ENCODE data around the gene RGS10. TPM values are rescaled to one million over a fixed set of nuclear protein-coding genes. Genes with fewer than 3 reads are reported as not detected.

The RGS10 gene
- total and polyA plus RNA-seq, 9 donors, result 34.1 to 60.7 (median 46.2) TPM

DNA sequence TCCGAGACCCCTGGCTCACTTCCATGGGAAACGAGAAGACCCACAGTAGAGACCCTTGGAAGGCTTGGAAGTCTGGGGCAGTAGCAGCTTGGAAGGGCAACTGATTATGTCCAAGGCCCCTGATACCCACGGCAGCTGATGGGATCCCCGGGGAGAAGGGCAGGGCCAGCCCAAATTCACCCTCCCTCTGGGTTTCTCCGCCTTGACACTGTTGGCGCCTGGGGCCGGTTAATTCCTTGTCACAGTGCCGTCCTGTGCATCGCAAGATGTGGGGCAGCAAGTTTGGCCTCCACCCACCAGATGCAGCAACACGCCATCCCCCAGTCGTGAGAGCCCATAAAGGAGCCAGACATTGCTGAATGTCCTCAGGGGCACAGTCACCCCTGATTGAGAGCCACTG lies 89.2 kb downstream of the RGS10 start:
- peaks cover 12% of the 10 kb centered on the region for H3K4me1 ChIP-seq (ENCODE audit: control insufficient read depth, insufficient read depth, low read length)
- H3K4me3 ChIP-seq (ENCODE audit: low read length), result no peak overlapping the region
- H3K9me3 ChIP-seq (replicated peaks; ENCODE audit: control insufficient read depth, low read depth, low read length), result no peaks in the 10 kb centered on the region
- no peaks in the 10 kb centered on the region for H3K27me3 ChIP-seq (ENCODE audit: control insufficient read depth, insufficient read depth, low read length)
- H3K36me3 ChIP-seq (ENCODE audit: control insufficient read depth, insufficient read depth, low read length), result peaks cover 36% of the 10 kb centered on the region
- H3K27ac ChIP-seq (ENCODE audit: low read length), result no peak overlapping the region
- no peak for DNase-seq
- WGBS (ENCODE audit: insufficient coverage), result 71% methylated on average over 10 of the region's 11 CpGs

DNA sequence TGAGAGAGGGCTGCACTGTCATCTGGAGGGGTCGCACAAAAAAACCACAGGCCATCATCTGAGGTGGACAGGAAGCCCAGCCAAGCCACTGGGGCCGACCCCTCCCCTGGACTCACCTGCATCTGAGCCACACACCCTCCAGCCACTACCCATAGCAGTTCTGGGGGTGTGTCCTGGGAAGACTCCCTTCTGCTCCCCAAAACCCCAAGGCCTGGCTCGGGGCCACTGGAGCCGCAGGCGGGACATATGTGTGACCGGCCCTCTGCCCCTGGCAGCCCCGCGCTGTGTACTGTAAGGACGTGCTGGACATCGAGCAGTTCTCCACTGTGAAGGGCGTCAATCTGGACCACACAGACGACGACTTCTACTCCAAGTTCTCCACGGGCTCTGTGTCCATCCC lies 90.1 kb downstream of the RGS10 start:
- no peak overlapping the region for H3K4me3 ChIP-seq (ENCODE audit: low read length)
- H3K36me3 ChIP-seq (ENCODE audit: control insufficient read depth, insufficient read depth, low read length), result peaks cover 45% of the 10 kb centered on the region
- no peaks in the 10 kb centered on the region for H3K27me3 ChIP-seq (ENCODE audit: control insufficient read depth, insufficient read depth, low read length)
- H3K9me3 ChIP-seq (replicated peaks; ENCODE audit: control insufficient read depth, low read depth, low read length), result no peaks in the 10 kb centered on the region
- no peak overlapping the region for H3K27ac ChIP-seq (ENCODE audit: low read length)
- DNase-seq, result no peak
- 92% methylated on average over 9 of the region's 14 CpGs for WGBS (ENCODE audit: insufficient coverage)
- peaks cover 16% of the 10 kb centered on the region for H3K4me1 ChIP-seq (ENCODE audit: control insufficient read depth, insufficient read depth, low read length)

DNA sequence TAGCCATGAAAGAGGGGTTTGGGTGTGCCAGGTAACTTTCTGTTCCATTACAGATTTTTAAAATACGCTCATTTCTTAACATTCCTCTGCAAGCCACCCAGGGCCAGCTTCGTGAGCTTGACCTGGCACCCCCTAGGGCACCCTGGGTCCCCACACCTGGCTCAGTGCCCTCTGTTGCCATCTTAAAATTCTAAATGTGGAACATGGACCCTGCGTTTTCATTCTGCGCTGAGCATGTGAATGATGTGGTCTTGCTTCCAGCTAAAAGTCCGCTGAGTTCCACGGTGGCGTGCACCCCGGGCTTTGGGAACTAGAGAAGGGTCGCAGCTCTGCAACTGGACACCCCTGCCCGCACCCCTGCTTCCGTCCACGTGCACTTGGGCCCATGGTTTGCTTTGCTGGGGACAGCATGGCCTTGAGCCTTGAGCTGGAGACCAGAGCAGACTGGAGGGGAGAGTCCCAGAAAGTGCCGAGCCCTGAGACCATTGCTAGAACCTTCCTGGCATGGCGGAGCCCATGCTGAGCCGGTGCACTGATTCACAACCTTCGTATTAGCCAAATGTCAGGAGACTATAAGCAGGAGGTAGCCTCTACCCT lies 91.1 kb downstream of the RGS10 start:
- 92% methylated on average over 11 of the region's 16 CpGs for WGBS (ENCODE audit: insufficient coverage)
- Histone ChIP-seq H3K9me3 (replicated peaks; ENCODE audit: control insufficient read depth, low read depth, low read length) (no peaks in the 10 kb centered on the region), H3K36me3 (ENCODE audit: control insufficient read depth, insufficient read depth, low read length) (peaks cover 49% of the 10 kb centered on the region)

DNA sequence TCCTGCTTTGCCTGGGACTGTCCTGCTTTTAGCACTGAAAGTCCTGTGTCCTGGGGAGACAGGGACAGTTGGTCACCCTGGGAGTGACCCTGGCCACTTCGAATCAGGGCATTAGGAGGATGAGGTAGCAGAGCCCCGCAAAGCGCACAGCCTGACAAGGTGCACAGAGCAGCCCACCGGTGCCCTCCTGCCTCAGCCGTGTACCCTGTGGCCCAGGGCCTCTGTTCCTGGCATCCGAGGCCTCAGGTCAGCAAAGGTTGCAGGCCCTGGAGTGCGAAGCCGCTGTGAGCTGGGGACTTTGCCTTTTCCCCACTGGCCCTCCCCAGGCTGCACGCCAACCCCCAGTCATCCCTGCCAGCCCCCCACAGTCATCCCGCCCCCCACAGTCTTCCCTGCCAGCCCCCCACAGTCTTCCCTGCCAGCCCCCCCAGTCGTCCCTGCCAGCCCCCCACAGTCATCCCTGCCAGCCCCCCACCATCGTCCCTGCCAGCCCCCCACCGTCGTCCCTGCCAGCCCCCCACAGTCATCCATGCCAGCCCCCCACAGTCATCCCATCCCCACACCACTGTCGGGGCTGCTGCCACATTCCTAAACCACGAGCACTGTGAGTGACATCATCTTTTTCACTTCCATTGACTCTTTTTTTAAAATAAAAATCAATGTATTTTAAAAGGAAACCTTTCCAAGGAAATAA lies 91.8 kb downstream of the RGS10 start:
- Histone ChIP-seq H3K27ac (ENCODE audit: low read length) (no peak overlapping the region), H3K36me3 (ENCODE audit: control insufficient read depth, insufficient read depth, low read length) (peaks cover 50% of the 10 kb centered on the region), H3K27me3 (ENCODE audit: control insufficient read depth, insufficient read depth, low read length) (no peaks in the 10 kb centered on the region), H3K4me1 (ENCODE audit: control insufficient read depth, insufficient read depth, low read length) (peaks cover 14% of the 10 kb centered on the region), H3K9me3 (replicated peaks; ENCODE audit: control insufficient read depth, low read depth, low read length) (no peaks in the 10 kb centered on the region), H3K4me3 (ENCODE audit: low read length) (no peak overlapping the region)
- DNase-seq, result no peak
- WGBS (ENCODE audit: insufficient coverage), result 85% methylated on average over 8 of the region's 16 CpGs

More for the DNA sequence above, 91.1 kb downstream of the RGS10 start:
- DNase-seq, result no peak
- Histone ChIP-seq H3K4me1 (ENCODE audit: control insufficient read depth, insufficient read depth, low read length) (peaks cover 14% of the 10 kb centered on the region), H3K4me3 (ENCODE audit: low read length) (no peak overlapping the region), H3K27ac (ENCODE audit: low read length) (no peak overlapping the region), H3K27me3 (ENCODE audit: control insufficient read depth, insufficient read depth, low read length) (no peaks in the 10 kb centered on the region)

Other genes with a start within 250 kb of the RGS10 start
- 58.3 TPM for gene TIAL1, start 54.2 kb upstream of the RGS10 start, total RNA-seq
- 100 to 1,000 TPM in 2 of 8 donors, 10 to 100 TPM in 6; 78.4 to 112 (median 90.4) TPM for gene TIAL1, start 54.2 kb upstream of the RGS10 start, polyA plus RNA-seq (ENCODE audit: insufficient read depth in 1 of 8, insufficient read length in 8 of 8, low replicate concordance in 1 of 8)
- 9.1 TPM for gene BAG3, start 108.7 kb upstream of the RGS10 start, total RNA-seq
- gene BAG3, start 108.7 kb upstream of the RGS10 start, polyA plus RNA-seq (ENCODE audit: insufficient read depth in 1 of 8, insufficient read length in 8 of 8, low replicate concordance in 1 of 8), result 10 to 100 TPM; 37.0 to 45.4 (median 40.1) TPM
- gene INPP5F, start 183.3 kb upstream of the RGS10 start, total RNA-seq, result 17.7 TPM
- gene INPP5F, start 183.3 kb upstream of the RGS10 start, polyA plus RNA-seq (ENCODE audit: insufficient read depth in 1 of 8, insufficient read length in 8 of 8, low replicate concordance in 1 of 8), result 10 to 100 TPM; 13.6 to 24.9 (median 16.8) TPM